H1 (cell line): ENCODE data around the gene SYNDIG1. TPM values are rescaled to one million over a fixed set of nuclear protein-coding genes. Genes with fewer than 3 reads are reported as not detected.

Experiments used
- CTCF ChIA-PET: fragments of 300-600 bp; sonication (Branson Sonifier 250); formaldehyde crosslinking; loops from one replicate; lab custom pipeline; 2021; ENCODE audit not compliant: partially characterized antibody; lab: Charles Lee
- POLR2A ChIA-PET: fragments of 300-600 bp; sonication (Branson Sonifier 250); formaldehyde crosslinking; loops from one replicate; lab custom pipeline; 2021; ENCODE audit warnings: inconsistent platforms; ENCODE audit not compliant: partially characterized antibody; lab: Charles Lee
- DNase-seq, 2 experiments: peaks; one replicate each; pipeline versions ENCODE4 v3.0.0 to v3.0.0-alpha.2; 2010 to 2022; ENCODE audit warnings: low spot score in 2 of 2, low read depth in 1 of 2, mixed read lengths in 1 of 2
- FAIRE-seq: peaks from 2 replicates; lab custom pipeline; 2011; peaks lifted over from hg19 to GRCh38; lab: Jason Lieb, UNC
- H2AFZ ChIP-seq: 2 replicates; pipeline ENCODE4 v1.8.1; 2012; ENCODE audit warnings: low read length, inconsistent platforms
- H2AK5ac ChIP-seq: 2 replicates; pipeline ENCODE4 v1.6.1; 2013; ENCODE audit warnings: low read depth, low read length
- H2BK120ac ChIP-seq: replicated peaks from 2 replicates; pipeline ENCODE3; 2013; ENCODE audit warnings: low read depth, low read length, inconsistent platforms
- H2BK12ac ChIP-seq: 2 replicates; pipeline ENCODE4 v1.6.1; 2013; ENCODE audit warnings: low read depth, low read length
- H2BK15ac ChIP-seq: 2 replicates; pipeline ENCODE4 v1.6.1; 2013; ENCODE audit warnings: low read length
- H2BK20ac ChIP-seq: 2 replicates; pipeline ENCODE4 v1.6.1; 2013; ENCODE audit warnings: low read length
- H2BK5ac ChIP-seq: 2 replicates; pipeline ENCODE4 v1.6.1; 2013; ENCODE audit warnings: low read depth, low read length
- H3K14ac ChIP-seq: 2 replicates; pipeline ENCODE4 v1.6.1; 2013; ENCODE audit warnings: inconsistent platforms; ENCODE audit not compliant: insufficient read length
- H3K18ac ChIP-seq: 2 replicates; pipeline ENCODE4 v1.6.1; 2013; ENCODE audit warnings: low read length; ENCODE audit errors: extremely low read depth
- H3K23ac ChIP-seq: 2 replicates; pipeline ENCODE4 v1.6.1; 2013; ENCODE audit warnings: inconsistent platforms; ENCODE audit not compliant: insufficient read length
- H3K23me2 ChIP-seq: 2 replicates; pipeline ENCODE4 v1.6.1; 2013; ENCODE audit warnings: low read depth, low read length
- H3K27ac ChIP-seq: 2 replicates; pipeline ENCODE4 v1.6.1; 2011; ENCODE audit warnings: low read depth, low read length, inconsistent platforms
- H3K27me3 ChIP-seq, 4 experiments: replicated peaks in 1 of 4; 1 replicate in 1 of 4; 2 replicates in 3 of 4; pipeline versions ENCODE4 v1.6.1 to v1.8.1; 2011 to 2013; ENCODE audit warnings: low read length in 3 of 4, mild to moderate bottlenecking in 3 of 4, inconsistent platforms in 2 of 4, mixed read lengths in 2 of 4, moderate library complexity in 1 of 4; ENCODE audit not compliant: control insufficient read depth in 3 of 4, insufficient read depth in 3 of 4; ENCODE audit errors: extremely low read depth in 1 of 4
- H3K36me3 ChIP-seq, 4 experiments: 2 replicates each; pipeline versions ENCODE4 v1.6.1 to v1.8.1; 2011 to 2013; ENCODE audit warnings: mild to moderate bottlenecking in 4 of 4, low read length in 3 of 4, moderate library complexity in 2 of 4, control low read depth in 1 of 4, inconsistent platforms in 1 of 4; ENCODE audit not compliant: insufficient read depth in 4 of 4, control insufficient read depth in 2 of 4
- H3K4ac ChIP-seq: replicated peaks from 2 replicates; pipeline ENCODE3; 2013; ENCODE audit warnings: low read length, low read depth, mixed read lengths, inconsistent platforms; ENCODE audit not compliant: insufficient read length
- H3K4me1 ChIP-seq, 4 experiments: replicated peaks in 1 of 4; 1 replicate in 1 of 4; 2 replicates in 3 of 4; pipeline versions ENCODE4 v1.6.1 to v1.8.1; 2011 to 2013; ENCODE audit warnings: low read length in 3 of 4, inconsistent platforms in 2 of 4, mixed read lengths in 1 of 4; ENCODE audit not compliant: insufficient read depth in 4 of 4, control insufficient read depth in 3 of 4
- H3K4me2 ChIP-seq, 2 experiments: 2 replicates each; pipeline versions ENCODE4 v1.6.1 to v1.8.1; 2011 to 2013; ENCODE audit warnings: low read depth in 2 of 2, low read length in 2 of 2, control low read depth in 1 of 2, inconsistent platforms in 1 of 2, mild to moderate bottlenecking in 1 of 2; ENCODE audit not compliant: insufficient read depth in 1 of 2
- H3K4me3 ChIP-seq, 4 experiments: fragments of 200-600, 300-600 bp in 1 of 4; sonication (generic), shearing (Covaris generic), sonication (Bioruptor Twin) in 1 of 4; 2 replicates each; pipeline versions ENCODE4 v1.5.1 to v1.8.1; 2011 to 2016; ENCODE audit warnings: low read length in 4 of 4, low read depth in 3 of 4, control low read depth in 2 of 4, inconsistent platforms in 2 of 4, mild to moderate bottlenecking in 2 of 4, mixed read lengths in 1 of 4, moderate library complexity in 1 of 4; ENCODE audit not compliant: insufficient read depth in 2 of 4; ENCODE audit errors: extremely low read depth in 1 of 4
- H3K56ac ChIP-seq: replicated peaks from 2 replicates; pipeline ENCODE3; 2013; ENCODE audit warnings: low read depth, mild to moderate bottlenecking, mixed read lengths, low read length, inconsistent platforms; ENCODE audit not compliant: insufficient read length
- H3K79me1 ChIP-seq: 2 replicates; pipeline ENCODE4 v1.6.1; 2013; ENCODE audit warnings: low read depth, low read length, control low read depth
- H3K79me2 ChIP-seq, 2 experiments: 2 replicates each; pipeline versions ENCODE4 v1.6.1 to v1.8.1; 2012 to 2013; ENCODE audit warnings: low read length in 2 of 2, mild to moderate bottlenecking in 2 of 2, inconsistent platforms in 1 of 2; ENCODE audit not compliant: insufficient read depth in 2 of 2, control insufficient read depth in 1 of 2
- H3K9ac ChIP-seq, 4 experiments: replicated peaks in 1 of 4; 1 replicate in 1 of 4; 2 replicates in 3 of 4; pipeline versions ENCODE4 v1.6.1 to v1.8.1; 2011 to 2013; ENCODE audit warnings: low read depth in 3 of 4, low read length in 3 of 4, control low read depth in 2 of 4, mild to moderate bottlenecking in 2 of 4, moderate library complexity in 2 of 4, inconsistent platforms in 1 of 4; ENCODE audit errors: extremely low read depth in 1 of 4
- H3K9me3 ChIP-seq, 2 experiments: 2 replicates each; pipeline versions ENCODE4 v1.6.1 to v1.8.1; 2012 to 2013; ENCODE audit warnings: mild to moderate bottlenecking in 2 of 2, moderate library complexity in 2 of 2, control low read depth in 1 of 2, inconsistent platforms in 1 of 2, low read depth in 1 of 2, low read length in 1 of 2, mixed read lengths in 1 of 2; ENCODE audit not compliant: insufficient read depth in 2 of 2
- H4K20me1 ChIP-seq, 2 experiments: replicated peaks in 1 of 2; 2 replicates each; pipeline versions ENCODE3 to v1.8.1; 2011 to 2013; ENCODE audit warnings: inconsistent platforms in 2 of 2, low read length in 2 of 2, mild to moderate bottlenecking in 1 of 2; ENCODE audit not compliant: insufficient read depth in 2 of 2, control insufficient read depth in 1 of 2
- H4K5ac ChIP-seq: 2 replicates; pipeline ENCODE4 v1.6.1; 2013; ENCODE audit warnings: low read length, low read depth, mixed read lengths, inconsistent platforms; ENCODE audit not compliant: insufficient read length
- H4K8ac ChIP-seq: 2 replicates; pipeline ENCODE4 v1.8.0; 2013; ENCODE audit warnings: mild to moderate bottlenecking, moderate library complexity, low read length, inconsistent platforms; ENCODE audit not compliant: insufficient read depth; ENCODE audit errors: extremely low read depth
- H4K91ac ChIP-seq: replicated peaks from 2 replicates; pipeline ENCODE3; 2013; ENCODE audit warnings: low read length, mixed read lengths, inconsistent platforms; ENCODE audit not compliant: insufficient read length
- CBX8 ChIP-seq: fragments of 300-800, 300-1000 bp; sonication (generic); IDR thresholded peaks from 2 replicates; pipeline ENCODE4 v1.7.1; 2016; ENCODE audit warnings: low read depth, low read length, borderline replicate concordance
- MAFK ChIP-seq: IDR thresholded peaks from 2 replicates; pipeline ENCODE4 v1.6.1; 2012; ENCODE audit warnings: low read depth, mild to moderate bottlenecking, improper control_type of control experiment, low read length
- NANOG ChIP-seq: IDR thresholded peaks from 2 replicates; pipeline ENCODE4 v1.6.1; 2011; ENCODE audit warnings: low read length, low read depth, mild to moderate bottlenecking, inconsistent platforms; ENCODE audit not compliant: insufficient read depth, poor library complexity, severe bottlenecking
- POU5F1 ChIP-seq: IDR thresholded peaks from 2 replicates; pipeline ENCODE4 v1.6.1; 2011; ENCODE audit warnings: low read depth, mild to moderate bottlenecking, low read length, moderate library complexity
- RFX5 ChIP-seq: IDR thresholded peaks from 2 replicates; pipeline ENCODE4 v1.6.1; 2011; ENCODE audit warnings: low read depth, low read length, improper control_type of control experiment, borderline replicate concordance
- SP2 ChIP-seq: IDR thresholded peaks from 2 replicates; pipeline ENCODE4 v1.6.1; 2012; ENCODE audit warnings: mild to moderate bottlenecking, low read length, inconsistent platforms
- WGBS, 2 experiments: shearing (Covaris generic) in 1 of 2; methylation state at CpG; one replicate each; pipeline versions ENCODE4 v1.1.6 to v1.1.7; 2013 to 2015; ENCODE audit warnings: low lambda C conversion rate in 2 of 2, mixed read lengths in 2 of 2, inconsistent platforms in 1 of 2, low coverage in 1 of 2, missing lambda C conversion rate in 1 of 2; ENCODE audit not compliant: insufficient replicate concordance in 2 of 2, insufficient coverage in 1 of 2, insufficient read length in 1 of 2; ENCODE audit errors: extremely low coverage in 1 of 2, missing lambda C conversion rate in 1 of 2; 5-methylcytosine and 5-hydroxymethylcytosine counted together
- polyA plus RNA-seq, 7 experiments: library from polyadenylated mRNA; depleted of rRNA in 3 of 7; stranded (reverse) in 5 of 7; unstranded in 2 of 7; fragments of >200 nt in 5 of 7; fragments of 200-250 nt in 2 of 7; gene quantifications; 1 replicate in 5 of 7; 2 replicates in 1 of 7; 4 replicates in 1 of 7; pipeline versions ENCODE4 v1.2.1 to v1.2.3, GENCODE V29; 2011 to 2013; ENCODE audit warnings: missing spikeins in 2 of 7, mixed read lengths in 2 of 7
- total RNA-seq: library from RNA; stranded (reverse); fragmentation: NEBNext Ultra II Directional; extraction: Animal tissue kit (Norgen Biotek cat#: 25700); gene quantifications from 2 replicates; pipeline ENCODE4 v1.2.1, GENCODE V29; 2021
- TF ChIP-seq, protein P1 (sequence below): IDR thresholded peaks from 2 replicates; pipeline ENCODE4 v1.6.1; 2012; ENCODE audit warnings: inconsistent platforms

Gene SYNDIG1
- total and polyA plus RNA-seq, 2 of the 8 experiments (the other 6 are each of a cell fraction or from before 2014, with no cell fraction given) = 6.5 to 7.8 TPM

DNA sequence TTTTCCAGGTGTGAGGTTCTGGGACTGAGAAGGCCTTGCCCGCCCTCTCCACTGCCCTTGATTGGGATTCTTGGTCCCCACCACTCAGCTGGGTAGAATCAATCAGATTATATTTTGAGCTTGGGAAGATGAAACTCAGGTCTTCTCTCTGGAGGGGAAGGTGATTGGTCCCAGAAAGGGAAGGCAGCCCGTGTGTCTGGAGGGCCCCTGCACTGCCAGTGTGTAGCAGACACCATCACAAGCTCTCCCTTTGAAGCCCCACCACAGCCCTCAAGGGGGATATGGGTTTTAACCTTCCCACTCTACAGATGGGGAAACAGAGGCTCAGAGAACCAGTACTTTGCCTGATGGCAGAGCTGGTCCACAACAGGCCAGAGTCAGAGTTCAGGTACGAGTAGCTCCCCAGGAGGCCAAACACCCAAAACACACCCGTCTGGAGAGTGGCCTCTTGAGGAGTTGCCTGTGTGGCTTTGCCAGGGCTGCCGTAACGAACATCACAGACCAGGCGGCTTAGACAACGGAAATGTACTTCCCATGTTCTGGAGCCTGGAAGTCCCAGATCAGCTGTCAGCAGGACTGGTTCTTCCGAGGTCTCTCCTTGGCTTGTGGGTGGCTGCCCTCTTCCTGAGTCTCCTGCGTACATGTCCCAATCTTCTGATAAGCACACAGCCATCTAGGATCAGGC lies 205.6 kb downstream of the SYNDIG1 start:
- no peak overlapping the region for H2BK120ac ChIP-seq
- no peak overlapping the region for H4K91ac ChIP-seq
- H3K23me2 ChIP-seq = no peaks in the 10 kb centered on the region
- H2AFZ ChIP-seq = no peak overlapping the region
- no peak overlapping the region for H3K23ac ChIP-seq
- 93% methylated on average over 9 of the region's 10 CpGs; no CpG with 5 or more reads in 1 of the 2 experiments for WGBS, 2 experiments
- no peaks in the 10 kb centered on the region for H3K4me1 ChIP-seq
- no peaks in the 10 kb centered on the region for H3K27me3 ChIP-seq
- H3K79me1 ChIP-seq = no peaks in the 10 kb centered on the region
- H3K9me3 ChIP-seq = no peaks in the 10 kb centered on the region
- TF ChIP-seq, protein P1, sequence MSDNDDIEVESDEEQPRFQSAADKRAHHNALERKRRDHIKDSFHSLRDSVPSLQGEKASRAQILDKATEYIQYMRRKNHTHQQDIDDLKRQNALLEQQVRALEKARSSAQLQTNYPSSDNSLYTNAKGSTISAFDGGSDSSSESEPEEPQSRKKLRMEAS = no peak
- TF ChIP-seq MAFK (no peak), POU5F1 (no peak), NANOG (no peak), CBX8 (no peak), RFX5 (no peak), SP2 (no peak)
- H3K36me3 ChIP-seq = no peaks in the 10 kb centered on the region
- H4K5ac ChIP-seq = no peak overlapping the region
- no peak overlapping the region for H3K9ac ChIP-seq
- H3K4me3 ChIP-seq = no peak overlapping the region
- no peak overlapping the region for H3K27ac ChIP-seq
- no peak overlapping the region for H2BK20ac ChIP-seq
- FAIRE-seq (no peak), DNase-seq (no peak)
- no peak overlapping the region for H2BK12ac ChIP-seq
- H2BK15ac ChIP-seq = no peak overlapping the region
- no peak overlapping the region for H2AK5ac ChIP-seq
- no peaks in the 10 kb centered on the region for H4K20me1 ChIP-seq
- H4K8ac ChIP-seq = no peak overlapping the region; the same call in 1 of the 2 replicates
- ChIA-PET CTCF (interaction anchor here (1.1 to 1.3 kb wide), 3 partner anchors 10 to 58 kb away, joined by 3 to 5 read pairs (median 3); no protein-coding TSS in a partner anchor), POLR2A (interaction anchor here (1.1 kb wide), 1 partner anchor 22 kb away, joined by 3 read pairs; no protein-coding TSS in a partner anchor)
- no peak overlapping the region for H3K18ac ChIP-seq
- H3K79me2 ChIP-seq = no peaks in the 10 kb centered on the region
- no peak overlapping the region for H3K56ac ChIP-seq
- H3K4me2 ChIP-seq = no peak overlapping the region
- H3K14ac ChIP-seq = no peak overlapping the region
- no peak overlapping the region for H2BK5ac ChIP-seq
- H3K4ac ChIP-seq = no peak overlapping the region
